ENCODE data around the gene GTF2H3.

The GTF2H3 gene

DNA sequence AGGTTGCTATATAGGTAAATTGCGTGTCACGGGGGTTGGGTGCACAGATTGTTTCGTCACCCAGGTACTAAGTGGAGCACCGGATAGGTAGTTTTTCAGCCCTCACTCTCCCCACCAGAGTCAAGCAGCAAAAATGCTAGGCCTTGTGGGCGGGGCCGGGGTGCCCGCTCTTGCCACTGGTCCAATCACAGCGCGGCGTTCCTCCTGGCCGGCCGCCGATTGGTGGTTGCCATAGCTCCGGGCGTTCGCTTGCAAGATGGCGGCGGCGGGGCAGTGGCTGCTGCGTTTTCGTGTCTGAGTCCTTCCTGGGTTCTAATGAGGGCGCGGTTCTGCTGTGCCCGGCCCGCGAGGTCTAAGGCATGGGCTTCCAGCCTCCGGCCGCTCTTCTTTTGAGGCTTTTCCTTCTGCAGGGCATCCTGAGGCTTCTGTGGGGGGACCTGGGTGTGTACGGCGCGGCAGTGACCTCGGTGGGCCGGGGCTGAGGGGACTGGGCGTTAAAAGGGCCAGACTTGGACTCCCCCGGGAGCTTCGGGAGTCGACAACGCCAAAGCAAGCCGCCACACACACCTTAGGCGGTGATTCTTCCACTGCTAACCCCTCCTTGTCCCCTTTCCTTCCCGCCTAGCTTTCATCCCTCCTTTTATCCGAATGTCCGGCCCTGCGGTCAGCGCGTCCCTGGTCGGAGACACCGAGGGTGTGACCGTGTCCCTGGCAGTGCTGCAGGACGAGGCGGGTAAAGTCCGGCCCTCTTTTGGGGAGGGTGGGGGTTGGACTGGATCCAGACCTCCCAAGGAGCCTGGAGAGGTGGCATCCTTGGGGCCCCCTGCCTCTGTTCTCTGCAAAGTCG, 37.5 kb downstream of the GTF2H3 start, which contains the start of gene TCTN2:
Gene TCTN2 (plus strand): TSS at position 232 of the 847 bp plus-strand sequence. CDS start 128 bp downstream, at position 360.
- TF ChIP-seq, protein P1, sequence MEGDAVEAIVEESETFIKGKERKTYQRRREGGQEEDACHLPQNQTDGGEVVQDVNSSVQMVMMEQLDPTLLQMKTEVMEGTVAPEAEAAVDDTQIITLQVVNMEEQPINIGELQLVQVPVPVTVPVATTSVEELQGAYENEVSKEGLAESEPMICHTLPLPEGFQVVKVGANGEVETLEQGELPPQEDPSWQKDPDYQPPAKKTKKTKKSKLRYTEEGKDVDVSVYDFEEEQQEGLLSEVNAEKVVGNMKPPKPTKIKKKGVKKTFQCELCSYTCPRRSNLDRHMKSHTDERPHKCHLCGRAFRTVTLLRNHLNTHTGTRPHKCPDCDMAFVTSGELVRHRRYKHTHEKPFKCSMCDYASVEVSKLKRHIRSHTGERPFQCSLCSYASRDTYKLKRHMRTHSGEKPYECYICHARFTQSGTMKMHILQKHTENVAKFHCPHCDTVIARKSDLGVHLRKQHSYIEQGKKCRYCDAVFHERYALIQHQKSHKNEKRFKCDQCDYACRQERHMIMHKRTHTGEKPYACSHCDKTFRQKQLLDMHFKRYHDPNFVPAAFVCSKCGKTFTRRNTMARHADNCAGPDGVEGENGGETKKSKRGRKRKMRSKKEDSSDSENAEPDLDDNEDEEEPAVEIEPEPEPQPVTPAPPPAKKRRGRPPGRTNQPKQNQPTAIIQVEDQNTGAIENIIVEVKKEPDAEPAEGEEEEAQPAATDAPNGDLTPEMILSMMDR (IDR thresholded peaks at IDR 0.05; ENCODE audit: insufficient read depth, low read length, missing control alignments), result no peak
- CTCF ChIA-PET, result no interaction called here
- DNase-seq (ENCODE audit: low read depth, low spot score), result peak; percentile 33
- POLR2A ChIA-PET, result interaction anchor here (0.9 kb wide), 1 partner anchor 11 kb away, joined by 6 read pairs; no protein-coding TSS in a partner anchor
- peak within 1 kb of the TSS; percentile 83 for H3K4me3 ChIP-seq (ENCODE audit: low read depth, low read length)

DNA sequence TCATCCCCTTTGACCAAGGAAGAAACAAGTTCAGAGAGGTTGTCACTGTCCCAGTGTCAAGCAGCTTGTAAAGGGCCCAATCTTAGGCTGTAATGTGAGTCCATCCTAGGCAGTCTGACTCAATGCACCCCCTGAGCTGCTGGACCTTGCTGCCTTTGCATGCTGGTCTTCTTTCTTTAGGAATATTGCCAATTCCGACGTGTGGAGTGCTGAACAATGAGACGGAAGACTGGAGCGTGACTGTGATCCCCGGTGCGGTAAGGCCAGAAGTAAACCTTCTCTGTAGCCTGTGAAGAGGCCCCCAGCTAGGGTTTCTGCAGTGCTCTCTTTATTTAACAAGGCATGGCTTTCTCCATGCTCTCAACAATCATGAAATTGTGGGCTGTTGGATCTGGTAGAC, 38.2 kb downstream of the GTF2H3 start:
- peak overlapping the region; percentile 83 for H3K4me3 ChIP-seq (ENCODE audit: low read depth, low read length)
- TF ChIP-seq, protein P1 (IDR thresholded peaks at IDR 0.05; ENCODE audit: insufficient read depth, low read length, missing control alignments), result no peak
- DNase-seq (ENCODE audit: low read depth, low spot score), result no peak
- ChIA-PET CTCF (no interaction called here), POLR2A (interaction anchor here (0.9 kb wide), 1 partner anchor 11 kb away, joined by 6 read pairs; no protein-coding TSS in a partner anchor)

DNA sequence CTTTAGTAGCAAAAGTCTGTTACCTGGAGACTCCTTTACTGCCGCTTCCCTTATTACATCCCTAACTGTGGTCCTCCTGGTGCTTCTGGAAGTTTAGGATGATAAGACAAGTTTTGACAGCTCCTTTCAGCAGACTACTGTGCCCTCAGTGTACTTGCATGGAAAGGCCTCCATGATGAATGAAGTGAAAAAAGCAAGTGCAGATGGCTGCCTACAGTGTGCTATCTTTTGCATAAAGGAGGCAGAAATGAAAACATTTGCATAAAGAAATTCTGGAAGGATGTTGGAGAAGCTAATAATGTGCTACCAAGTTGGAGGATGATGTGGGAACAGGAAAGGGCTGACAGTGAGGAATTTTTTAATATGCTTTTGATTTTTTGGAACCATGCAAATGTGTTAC, 41.8 kb downstream of the GTF2H3 start:
- POLR2A ChIA-PET, result no interaction called here
- TF ChIP-seq, protein P1 (IDR thresholded peaks at IDR 0.05; ENCODE audit: insufficient read depth, low read length, missing control alignments), result no peak
- H3K4me3 ChIP-seq (ENCODE audit: low read depth, low read length), result no peak overlapping the region
- CTCF ChIA-PET, result no interaction called here
- no peak for DNase-seq (ENCODE audit: low read depth, low spot score)

DNA sequence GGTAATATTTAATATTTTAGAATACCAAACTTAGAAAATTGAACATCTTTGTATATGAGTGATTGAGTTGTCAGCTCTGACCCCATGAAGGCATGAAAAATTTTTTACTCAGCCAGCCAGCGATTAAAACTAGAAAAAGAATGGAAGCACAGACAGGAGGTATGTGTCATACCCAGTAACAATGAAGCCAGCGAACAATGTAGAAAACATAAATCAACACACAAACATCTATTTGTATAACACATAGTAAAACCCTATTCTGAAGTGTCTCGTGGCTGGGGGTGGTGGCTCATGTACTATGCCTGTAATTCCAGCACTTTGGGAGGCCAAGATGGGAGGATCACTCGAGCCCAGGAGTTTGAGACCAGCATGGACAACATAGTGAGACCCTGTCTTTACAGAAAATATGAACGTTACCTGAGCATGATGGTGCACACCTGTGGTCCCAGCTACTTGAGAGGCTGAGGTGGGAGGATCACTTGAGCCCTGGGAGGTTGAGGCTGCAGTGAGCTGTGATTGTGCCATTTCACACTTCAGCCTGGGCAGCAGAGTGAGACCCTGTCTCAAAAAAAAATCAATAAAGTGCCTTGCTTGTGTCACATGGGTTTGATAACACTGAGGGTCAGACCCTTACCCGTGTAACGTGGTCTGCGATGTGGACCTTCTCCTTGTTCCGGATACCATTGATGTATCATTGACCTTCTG, 43.1 kb downstream of the GTF2H3 start:
- ChIA-PET CTCF (no interaction called here), POLR2A (no interaction called here)
- TF ChIP-seq, protein P1 (IDR thresholded peaks at IDR 0.05; ENCODE audit: insufficient read depth, low read length, missing control alignments), result no peak
- no peak for DNase-seq (ENCODE audit: low read depth, low spot score)
- no peak overlapping the region for H3K4me3 ChIP-seq (ENCODE audit: low read depth, low read length)

DNA sequence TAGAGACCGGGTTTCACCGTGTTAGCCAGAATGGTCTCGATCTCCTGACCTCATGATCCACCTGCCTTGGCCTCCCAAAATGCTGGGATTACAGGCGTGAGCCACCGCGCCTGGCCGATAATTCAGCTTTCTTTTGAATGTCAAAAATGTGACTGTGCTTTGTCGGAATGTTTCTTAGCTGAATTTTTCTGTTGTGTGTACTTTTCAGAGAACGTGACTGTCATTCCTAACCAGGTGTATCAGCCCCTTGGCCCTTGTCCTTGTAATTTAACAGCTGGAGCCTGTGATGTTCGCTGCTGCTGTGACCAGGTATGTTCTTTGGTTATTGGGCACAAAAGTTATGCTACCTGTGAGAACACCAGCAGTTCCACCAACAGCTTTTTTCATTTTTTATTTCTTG, 45.4 kb downstream of the GTF2H3 start:
- CTCF ChIA-PET, result no interaction called here
- DNase-seq (ENCODE audit: low read depth, low spot score), result no peak
- POLR2A ChIA-PET, result interaction anchor here (0.6 to 0.8 kb wide), 2 partner anchors 27 to 34 kb away, joined by 3 read pairs; no protein-coding TSS in a partner anchor
- no peak overlapping the region for H3K4me3 ChIP-seq (ENCODE audit: low read depth, low read length)
- TF ChIP-seq, protein P1 (IDR thresholded peaks at IDR 0.05; ENCODE audit: insufficient read depth, low read length, missing control alignments), result no peak

- CTCF ChIA-PET, result no interaction called here
- DNase-seq (ENCODE audit: low read depth, low spot score), result no peak
- TF ChIP-seq, protein P1 (IDR thresholded peaks at IDR 0.05; ENCODE audit: insufficient read depth, low read length, missing control alignments), result no peak
Measured at GRCh38 chr12:123681605-123682004, 48.0 kb downstream of the GTF2H3 start.

More at GRCh38 chr12:123681605-123682004, 48.0 kb downstream of the GTF2H3 start:
- no peak overlapping the region for H3K4me3 ChIP-seq (ENCODE audit: low read depth, low read length)
- POLR2A ChIA-PET, result interaction anchor here (0.7 kb wide), 1 partner anchor 8 kb away, joined by 3 read pairs; no protein-coding TSS in a partner anchor

Measured in AG04449 (cell line).